HG03442 (cell line): ENCODE measurements around the gene RAB21.

ENCODE experiments used
- ATAC-seq: cut with Tn5 transposase; IDR thresholded peaks from one replicate; pipeline ENCODE4 v1.9.1; 2021; ENCODE audit warnings: mild to moderate bottlenecking, moderate library complexity; ENCODE audit not compliant: unreplicated experiment

Gene RAB21

GRCh38 chr12:71754461-71755145 is at the start of gene RAB21:
TSS of gene RAB21 (plus strand) at chr12:71754863. CDS start at chr12:71755130, 267 bp downstream.
- peak; percentile 89 for ATAC-seq

GRCh38 chr12:71704920-71705319 is 49.7 kb upstream of the RAB21 start:
- ATAC-seq, result no peak

GRCh38 chr12:71708658-71709057 is 46.0 kb upstream of the RAB21 start:
- ATAC-seq, result no peak

GRCh38 chr12:71710276-71711125 is 44.2 kb upstream of the RAB21 start:
- ATAC-seq, result no peak

GRCh38 chr12:71718611-71719010 is 36.1 kb upstream of the RAB21 start:
- ATAC-seq, result no peak

GRCh38 chr12:71719647-71720370 is 34.9 kb upstream of the RAB21 start:
- no peak for ATAC-seq

- no peak for ATAC-seq
Observed at GRCh38 chr12:71721783-71722505, 32.7 kb upstream of the RAB21 start.

GRCh38 chr12:71725011-71725410 is 29.7 kb upstream of the RAB21 start:
- no peak for ATAC-seq

GRCh38 chr12:71726548-71726947 is 28.1 kb upstream of the RAB21 start:
- ATAC-seq, result no peak

GRCh38 chr12:71727958-71728357 is 26.7 kb upstream of the RAB21 start:
- no peak for ATAC-seq

- ATAC-seq, result no peak
Observed at GRCh38 chr12:71730936-71731335, 23.7 kb upstream of the RAB21 start.

- ATAC-seq, result peak; percentile 76
Observed at GRCh38 chr12:71731439-71732356, 23.0 kb upstream of the RAB21 start.

GRCh38 chr12:71732357-71732712 is 22.3 kb upstream of the RAB21 start:
- ATAC-seq, result no peak

GRCh38 chr12:71737197-71737596 is 17.5 kb upstream of the RAB21 start:
- no peak for ATAC-seq

GRCh38 chr12:71742998-71743397 is 11.7 kb upstream of the RAB21 start:
- ATAC-seq, result no peak

- no peak for ATAC-seq
Observed at GRCh38 chr12:71744522-71745300, 10.0 kb upstream of the RAB21 start.

- peak; percentile 95 for ATAC-seq
Observed at GRCh38 chr12:71746974-71747611, 7.6 kb upstream of the RAB21 start.

GRCh38 chr12:71748081-71748850 is 6.4 kb upstream of the RAB21 start:
- no peak for ATAC-seq
